GF-D8 (cell line): Measurements from ENCODE around the gene PI3.
"Not testable (repeated sequence)": the region's sequence is repeated elsewhere in the genome, so short reads cannot be mapped to it uniquely, and the experiment has no call there.

ENCODE experiments used
- DNase-seq: peaks from one replicate; lab custom pipeline; 2025; lab: John Stamatoyannopoulos, UW

PI3 gene

GRCh38 chr20:45174434-45175364 lies at the start of gene PI3:
Gene PI3, plus strand, starts transcription at chr20:45174902. Its CDS starts 21 bp downstream, at chr20:45174923.
- no peak for DNase-seq

- DNase-seq, result no peak
These were observed 46.6 kb upstream of the PI3 start for GRCh38 chr20:45128099-45128498.

GRCh38 chr20:45136911-45137310 lies 37.8 kb upstream of the PI3 start:
- no peak for DNase-seq

DNA sequence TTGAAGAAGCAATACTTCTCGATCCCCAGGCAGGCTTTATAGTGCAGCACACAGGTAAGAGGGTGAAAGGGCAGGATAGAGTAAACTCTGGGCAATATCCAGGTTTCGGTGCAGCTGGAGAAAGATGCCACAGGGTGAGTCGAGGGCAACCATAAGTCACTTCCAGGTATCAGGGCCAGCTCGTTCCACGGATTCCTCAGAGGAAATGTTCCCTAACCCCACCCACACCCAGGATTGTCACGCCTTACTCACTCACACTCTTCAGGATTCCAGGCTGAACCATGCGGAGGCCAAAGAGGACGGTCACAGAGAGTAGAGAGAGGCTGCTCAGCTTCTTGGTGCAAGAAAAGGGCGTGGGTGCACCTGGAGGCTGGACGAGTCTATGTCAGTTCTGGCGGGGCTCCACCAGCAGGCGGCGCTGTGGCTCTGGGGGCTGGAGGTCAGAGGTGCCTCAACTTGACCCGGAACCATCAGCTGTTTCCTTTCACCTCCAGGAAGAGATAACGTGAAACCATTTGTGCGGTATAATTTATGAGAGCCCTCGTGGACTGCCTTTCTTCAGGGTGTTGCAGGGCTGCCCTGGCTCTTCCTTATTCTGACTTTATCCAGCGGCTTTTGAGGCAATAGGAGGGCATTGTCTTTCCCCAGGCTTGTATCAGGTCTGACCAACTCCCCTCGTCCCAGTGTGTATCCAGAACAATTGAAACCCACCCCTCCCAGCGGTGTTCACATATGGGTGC lies 36.0 kb upstream of the PI3 start:
- peak; percentile 24 for DNase-seq

- DNase-seq, result not testable (repeated sequence)
These were observed 34.8 kb upstream of the PI3 start for GRCh38 chr20:45139733-45140375.

DNA sequence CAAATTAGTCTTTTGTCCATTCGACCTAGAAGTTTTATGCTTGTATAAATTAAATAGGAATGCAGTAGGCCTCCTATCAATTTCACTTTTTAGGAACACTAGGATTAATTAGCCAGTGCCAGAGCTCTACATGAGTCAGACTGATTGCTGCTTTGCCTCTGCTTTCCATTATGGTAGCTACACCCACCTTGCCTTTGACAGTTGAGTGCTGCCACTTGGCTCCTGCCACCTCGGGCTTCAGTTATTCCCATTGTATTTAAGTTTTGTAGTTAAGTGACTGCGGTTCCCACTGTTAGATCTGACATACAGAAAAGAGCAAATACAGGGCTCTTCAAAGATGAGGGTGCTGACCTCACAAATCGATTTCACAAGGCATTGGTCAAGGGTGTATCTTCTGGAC lies 33.9 kb upstream of the PI3 start:
- DNase-seq, result no peak

DNA sequence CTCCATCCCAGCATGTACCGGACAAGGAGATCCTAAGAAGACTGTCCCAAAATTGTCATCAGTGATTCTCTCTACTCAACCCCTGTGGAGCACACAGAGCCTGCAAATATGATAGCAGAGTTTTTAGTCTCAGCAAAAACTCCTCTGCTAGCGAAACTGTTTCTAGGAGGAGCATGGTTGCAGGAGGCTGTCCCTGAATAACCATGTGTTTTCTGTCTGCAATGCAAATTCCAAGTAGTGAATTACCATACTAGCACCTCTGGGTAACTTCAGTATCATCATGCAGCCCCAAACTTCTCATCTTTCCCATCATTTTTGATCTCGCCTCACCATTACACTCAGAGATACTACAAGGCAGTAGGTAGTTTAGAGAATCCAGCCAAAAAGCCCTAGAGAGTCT lies 25.6 kb upstream of the PI3 start:
- DNase-seq, result no peak

DNA sequence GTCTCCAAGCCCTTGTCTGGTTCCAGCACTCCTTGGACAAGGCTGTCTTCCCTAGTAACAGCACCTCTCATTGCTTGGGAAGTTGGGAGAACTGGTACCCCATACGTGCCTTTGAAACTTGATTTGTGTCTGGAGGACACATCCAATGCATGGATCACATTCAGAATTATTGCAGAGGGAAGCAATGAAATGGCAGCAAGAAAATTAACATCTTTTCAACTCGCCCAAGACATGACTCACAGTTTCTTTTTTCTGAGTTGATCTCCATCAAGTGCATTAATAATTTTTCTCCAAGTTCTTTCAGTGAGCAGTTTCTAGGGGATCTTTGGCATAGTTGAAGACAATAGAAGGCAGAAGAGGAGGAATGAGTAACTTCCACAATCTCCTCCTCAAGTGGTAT lies 22.3 kb upstream of the PI3 start:
- no peak for DNase-seq

- DNase-seq, result no peak
These were observed 21.6 kb upstream of the PI3 start for GRCh38 chr20:45153147-45153546.

DNA sequence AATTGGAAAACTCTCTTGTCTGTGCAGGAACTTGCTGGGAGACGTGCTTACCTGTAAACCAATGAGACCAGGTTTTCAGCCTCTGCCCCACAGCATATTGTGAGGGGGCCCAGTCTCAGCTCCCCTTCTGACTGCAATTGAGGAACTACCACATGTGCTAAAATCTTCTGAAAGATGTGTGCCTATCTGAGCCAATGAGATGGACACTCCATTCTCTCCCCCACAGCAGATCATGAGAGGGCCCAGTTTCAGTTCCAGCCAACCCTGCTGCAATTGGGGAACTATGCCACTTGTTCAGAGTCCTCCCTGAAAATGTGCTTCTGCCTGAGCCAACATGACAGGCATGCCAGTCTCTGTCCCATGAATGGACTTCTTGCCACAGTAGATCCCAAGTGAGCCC lies 20.9 kb upstream of the PI3 start:
- no peak for DNase-seq

GRCh38 chr20:45154183-45154582 lies 20.5 kb upstream of the PI3 start:
- DNase-seq, result no peak

GRCh38 chr20:45154794-45155193 lies 19.9 kb upstream of the PI3 start:
- DNase-seq, result not testable (repeated sequence)

GRCh38 chr20:45156713-45157112 lies 18.0 kb upstream of the PI3 start:
- no peak for DNase-seq

GRCh38 chr20:45157962-45158361 lies 16.7 kb upstream of the PI3 start:
- no peak for DNase-seq

DNA sequence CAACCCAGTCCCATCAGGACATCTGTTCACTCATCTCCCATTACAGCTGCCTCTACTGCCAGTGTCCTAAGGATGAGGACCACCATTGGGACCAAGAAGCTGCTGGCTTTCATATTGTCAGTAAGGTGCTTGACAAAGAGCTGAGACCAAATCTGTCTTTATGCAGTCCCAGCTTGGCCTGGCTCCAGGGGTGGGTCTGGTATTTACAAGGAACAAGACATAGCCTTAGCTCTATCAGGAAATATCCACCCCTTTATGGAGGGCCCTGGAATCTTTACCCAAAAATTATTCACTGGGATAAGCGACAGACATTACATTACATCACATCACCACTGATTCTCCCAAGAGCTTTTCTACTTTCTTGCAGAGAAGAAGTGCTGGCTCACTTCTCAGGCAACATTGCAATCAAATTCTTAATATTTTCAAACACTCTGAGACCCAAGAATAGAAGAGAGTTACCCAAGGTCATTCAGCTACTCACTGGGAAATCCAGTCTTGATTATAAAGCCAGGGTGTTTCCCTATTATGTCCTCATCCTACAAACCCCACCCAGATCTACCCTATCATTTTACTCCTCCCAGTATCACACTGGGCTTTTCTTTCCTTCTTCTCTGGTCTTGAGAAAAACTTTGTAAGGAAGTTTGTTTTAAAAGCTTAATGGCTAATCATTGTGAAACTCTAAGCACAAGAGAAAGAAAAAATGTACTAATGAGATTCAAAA lies 11.5 kb upstream of the PI3 start:
- DNase-seq, result no peak

DNA sequence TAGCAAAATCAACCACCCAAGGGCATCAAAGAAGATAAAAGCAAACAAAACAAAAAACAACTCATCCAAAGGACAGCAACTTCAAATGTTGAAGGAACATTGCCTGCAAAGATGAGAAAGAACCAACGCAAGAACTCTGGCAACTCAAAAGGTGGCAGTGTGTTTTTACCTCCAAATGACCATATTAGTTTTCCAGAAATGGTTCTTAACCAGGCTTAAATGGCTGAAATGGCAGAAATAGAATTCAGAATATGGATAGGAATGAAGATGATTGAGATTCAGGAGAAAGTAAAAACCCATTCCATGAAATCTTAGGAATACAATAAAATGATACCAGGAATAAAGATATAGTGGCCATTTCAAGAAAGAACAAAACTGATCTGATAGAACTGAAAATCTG lies 9.8 kb upstream of the PI3 start:
- DNase-seq, result no peak

DNA sequence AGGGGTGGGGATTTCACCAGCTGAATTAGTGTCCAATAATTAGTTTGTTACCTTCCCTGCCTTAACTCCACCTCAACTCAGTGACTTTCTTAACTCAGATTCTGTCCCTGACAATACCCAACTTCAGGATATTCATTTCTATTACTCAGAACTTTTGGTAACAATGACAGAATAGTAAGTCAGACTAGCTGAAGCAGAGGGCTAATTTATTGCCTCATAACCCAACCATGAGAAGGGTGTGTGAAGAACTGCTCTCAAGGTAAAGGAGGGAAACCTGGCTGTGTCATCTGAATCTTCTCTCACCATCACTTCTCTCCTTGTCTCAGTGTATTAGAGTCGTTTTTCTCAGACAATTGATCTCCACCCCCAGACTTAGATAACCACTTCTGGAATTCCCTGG lies 1.2 kb upstream of the PI3 start:
- no peak for DNase-seq

- DNase-seq, result no peak
These were observed 2.0 kb downstream of the PI3 start for GRCh38 chr20:45176526-45177267.

DNA sequence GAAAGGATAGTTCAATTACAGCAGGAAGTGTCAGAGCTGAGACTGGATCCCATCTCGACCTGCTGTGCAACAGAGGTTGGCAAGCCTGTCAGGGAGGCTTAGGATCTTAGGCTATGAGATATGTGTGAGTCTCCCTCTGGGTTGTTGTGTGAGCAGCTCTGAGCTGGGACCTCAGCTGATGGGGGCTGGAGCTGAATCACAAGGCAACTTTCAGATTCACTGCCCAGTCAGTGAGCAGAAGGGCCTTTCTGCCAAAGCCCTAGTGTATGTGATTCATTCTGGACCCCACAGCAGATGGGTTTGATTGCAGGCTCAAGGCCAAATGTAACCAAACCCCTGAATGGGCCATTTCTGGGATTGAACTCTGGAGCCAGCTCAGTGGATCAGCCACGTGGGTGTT lies 4.5 kb downstream of the PI3 start:
- no peak for DNase-seq

GRCh38 chr20:45181639-45182038 lies 6.9 kb downstream of the PI3 start:
- no peak for DNase-seq

GRCh38 chr20:45183084-45183483 lies 8.4 kb downstream of the PI3 start:
- no peak for DNase-seq
